ENCODE data around the gene MPRIP.
A peak's percentile ranks its signal among the peaks of the same experiment; 100 is the strongest.

The MPRIP gene

GRCh38 chr17:17061516-17061915, 19.3 kb downstream of the MPRIP start:
- peaks cover 1% of the 10 kb centered on the region for H3K9me3 ChIP-seq (ENCODE audit: insufficient read depth, low read depth, low read length)
- H3K36me3 ChIP-seq (ENCODE audit: control insufficient read depth in 1 of 2, insufficient read depth in 2 of 2, low read length in 2 of 2), result peaks cover 27 to 36% of the 10 kb centered on the region in 2 experiments
- no peak overlapping the region for H2BK120ac ChIP-seq (ENCODE audit: insufficient read depth, low read length, poor library complexity)
- H3K4me3 ChIP-seq (ENCODE audit: low read depth, low read length), result no peak overlapping the region
- no peak overlapping the region for H2AFZ ChIP-seq (ENCODE audit: insufficient read depth, low read length, poor library complexity)
- no peak overlapping the region for H3K23ac ChIP-seq (ENCODE audit: low read length)
- no peaks in the 10 kb centered on the region for H3K27me3 ChIP-seq (ENCODE audit: insufficient read depth, low read length)
- H3K79me1 ChIP-seq (ENCODE audit: low read length), result no peaks in the 10 kb centered on the region
- WGBS (ENCODE audit: extremely low coverage, insufficient coverage, insufficient read length), result no CpG with 5 or more reads among the region's 3 CpGs
- H3K4ac ChIP-seq (ENCODE audit: low read depth, low read length), result peak overlapping the region; percentile 49
- H3K14ac ChIP-seq (ENCODE audit: low read length), result no peak overlapping the region
- no peak overlapping the region for H4K8ac ChIP-seq (ENCODE audit: low read depth, low read length)
- no peak overlapping the region for H3K27ac ChIP-seq (ENCODE audit: low read depth, low read length)
- no peak for DNase-seq
- H2BK12ac ChIP-seq (ENCODE audit: low read length), result no peak overlapping the region
- H3K18ac ChIP-seq (ENCODE audit: low read length), result no peak overlapping the region
- no peak overlapping the region for H3K4me2 ChIP-seq (ENCODE audit: low read length)
- H3K79me2 ChIP-seq (ENCODE audit: control insufficient read depth, insufficient read depth, low read length, poor library complexity), result peaks cover 3% of the 10 kb centered on the region
- no peak overlapping the region for H4K12ac ChIP-seq (ENCODE audit: low read depth, low read length)
- H4K91ac ChIP-seq (ENCODE audit: low read depth, low read length), result no peak overlapping the region
- H2BK5ac ChIP-seq (ENCODE audit: low read depth, low read length, poor library complexity), result no peak overlapping the region
- H2AK5ac ChIP-seq (ENCODE audit: low read length), result no peak overlapping the region
- H3K9ac ChIP-seq (ENCODE audit: low read length), result no peak overlapping the region
- peaks cover 0 to 2% of the 10 kb centered on the region in 2 experiments for H3K4me1 ChIP-seq (ENCODE audit: control insufficient read depth in 1 of 2, insufficient read depth in 2 of 2, low read length in 2 of 2)

DNA sequence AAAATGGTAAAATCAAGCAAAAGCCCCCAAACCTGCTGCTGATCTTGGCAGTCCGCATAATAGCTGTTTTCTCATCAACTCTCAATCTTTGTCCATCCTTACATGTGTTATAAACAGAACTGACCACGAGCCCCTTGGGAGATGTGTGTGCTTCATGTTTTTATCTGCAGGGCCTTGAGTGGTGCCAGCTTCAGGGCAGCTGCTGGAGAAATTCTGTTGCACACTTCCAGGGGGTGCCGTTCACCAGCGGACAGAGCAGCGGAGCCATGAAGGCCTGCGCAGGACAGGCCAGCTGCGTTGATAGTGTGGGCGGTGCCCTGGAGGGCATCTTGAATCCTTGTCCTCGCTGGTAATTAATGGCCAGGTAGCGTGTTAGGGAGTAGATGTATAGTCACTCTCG, 20.1 kb downstream of the MPRIP start:
- H3K9ac ChIP-seq (ENCODE audit: low read length), result no peak overlapping the region
- no peak overlapping the region for H3K14ac ChIP-seq (ENCODE audit: low read length)
- H3K79me1 ChIP-seq (ENCODE audit: low read length), result no peaks in the 10 kb centered on the region
- peaks cover 22 to 30% of the 10 kb centered on the region in 2 experiments for H3K36me3 ChIP-seq (ENCODE audit: control insufficient read depth in 1 of 2, insufficient read depth in 2 of 2, low read length in 2 of 2)
- WGBS (ENCODE audit: extremely low coverage, insufficient coverage, insufficient read length), result no CpG with 5 or more reads among the region's 11 CpGs
- H4K12ac ChIP-seq (ENCODE audit: low read depth, low read length), result no peak overlapping the region
- no peak overlapping the region for H2AFZ ChIP-seq (ENCODE audit: insufficient read depth, low read length, poor library complexity)
- H3K4ac ChIP-seq (ENCODE audit: low read depth, low read length), result peak overlapping the region; percentile 30
- H3K79me2 ChIP-seq (ENCODE audit: control insufficient read depth, insufficient read depth, low read length, poor library complexity), result peaks cover 3% of the 10 kb centered on the region
- H4K8ac ChIP-seq (ENCODE audit: low read depth, low read length), result no peak overlapping the region
- no peak overlapping the region for H3K18ac ChIP-seq (ENCODE audit: low read length)
- H2BK5ac ChIP-seq (ENCODE audit: low read depth, low read length, poor library complexity), result no peak overlapping the region
- H2BK12ac ChIP-seq (ENCODE audit: low read length), result no peak overlapping the region
- H3K27ac ChIP-seq (ENCODE audit: low read depth, low read length), result no peak overlapping the region
- H3K27me3 ChIP-seq (ENCODE audit: insufficient read depth, low read length), result no peaks in the 10 kb centered on the region
- no peaks in the 10 kb centered on the region for H3K4me1 ChIP-seq (ENCODE audit: control insufficient read depth in 1 of 2, insufficient read depth in 2 of 2, low read length in 2 of 2)
- no peak overlapping the region for H3K4me2 ChIP-seq (ENCODE audit: low read length)
- DNase-seq, result no peak
- H3K23ac ChIP-seq (ENCODE audit: low read length), result no peak overlapping the region
- H2AK5ac ChIP-seq (ENCODE audit: low read length), result no peak overlapping the region
- no peak overlapping the region for H4K91ac ChIP-seq (ENCODE audit: low read depth, low read length)
- no peak overlapping the region for H2BK120ac ChIP-seq (ENCODE audit: insufficient read depth, low read length, poor library complexity)
- no peak overlapping the region for H3K4me3 ChIP-seq (ENCODE audit: low read depth, low read length)
- peaks cover 1% of the 10 kb centered on the region for H3K9me3 ChIP-seq (ENCODE audit: insufficient read depth, low read depth, low read length)

- no peak overlapping the region for H3K9ac ChIP-seq (ENCODE audit: low read length)
- no peak overlapping the region for H2AFZ ChIP-seq (ENCODE audit: insufficient read depth, low read length, poor library complexity)
- no peak overlapping the region for H4K91ac ChIP-seq (ENCODE audit: low read depth, low read length)
- H2AK5ac ChIP-seq (ENCODE audit: low read length), result no peak overlapping the region
- H3K4ac ChIP-seq (ENCODE audit: low read depth, low read length), result no peak overlapping the region
- H2BK5ac ChIP-seq (ENCODE audit: low read depth, low read length, poor library complexity), result no peak overlapping the region
- no peak for DNase-seq
- no peak overlapping the region for H3K4me3 ChIP-seq (ENCODE audit: low read depth, low read length)
- no peaks in the 10 kb centered on the region for H3K4me1 ChIP-seq (ENCODE audit: control insufficient read depth in 1 of 2, insufficient read depth in 2 of 2, low read length in 2 of 2)
- no peak overlapping the region for H3K4me2 ChIP-seq (ENCODE audit: low read length)
- no peak overlapping the region for H3K14ac ChIP-seq (ENCODE audit: low read length)
- H2BK12ac ChIP-seq (ENCODE audit: low read length), result no peak overlapping the region
- no peak overlapping the region for H3K18ac ChIP-seq (ENCODE audit: low read length)
- no peak overlapping the region for H3K27ac ChIP-seq (ENCODE audit: low read depth, low read length)
- WGBS (ENCODE audit: extremely low coverage, insufficient coverage, insufficient read length), result no CpG with 5 or more reads among the region's 7 CpGs
- peaks cover 3% of the 10 kb centered on the region for H3K79me2 ChIP-seq (ENCODE audit: control insufficient read depth, insufficient read depth, low read length, poor library complexity)
- H3K79me1 ChIP-seq (ENCODE audit: low read length), result no peaks in the 10 kb centered on the region
- peaks cover 1% of the 10 kb centered on the region for H3K9me3 ChIP-seq (ENCODE audit: insufficient read depth, low read depth, low read length)
- no peak overlapping the region for H4K8ac ChIP-seq (ENCODE audit: low read depth, low read length)
- peaks cover 19 to 28% of the 10 kb centered on the region in 2 experiments for H3K36me3 ChIP-seq (ENCODE audit: control insufficient read depth in 1 of 2, insufficient read depth in 2 of 2, low read length in 2 of 2)
- no peak overlapping the region for H3K23ac ChIP-seq (ENCODE audit: low read length)
- no peak overlapping the region for H4K12ac ChIP-seq (ENCODE audit: low read depth, low read length)
- H3K27me3 ChIP-seq (ENCODE audit: insufficient read depth, low read length), result no peaks in the 10 kb centered on the region
- no peak overlapping the region for H2BK120ac ChIP-seq (ENCODE audit: insufficient read depth, low read length, poor library complexity)
Measured at GRCh38 chr17:17062866-17063265, 20.6 kb downstream of the MPRIP start.

- no peak overlapping the region for H4K91ac ChIP-seq (ENCODE audit: low read depth, low read length)
- H3K23ac ChIP-seq (ENCODE audit: low read length), result no peak overlapping the region
- H3K27ac ChIP-seq (ENCODE audit: low read depth, low read length), result no peak overlapping the region
- H3K9ac ChIP-seq (ENCODE audit: low read length), result no peak overlapping the region
- H2AK5ac ChIP-seq (ENCODE audit: low read length), result no peak overlapping the region
- H2AFZ ChIP-seq (ENCODE audit: insufficient read depth, low read length, poor library complexity), result no peak overlapping the region
- no peak overlapping the region for H2BK5ac ChIP-seq (ENCODE audit: low read depth, low read length, poor library complexity)
- H3K4me1 ChIP-seq (ENCODE audit: control insufficient read depth in 1 of 2, insufficient read depth in 2 of 2, low read length in 2 of 2), result no peaks in the 10 kb centered on the region
- peaks cover 13 to 22% of the 10 kb centered on the region in 2 experiments for H3K36me3 ChIP-seq (ENCODE audit: control insufficient read depth in 1 of 2, insufficient read depth in 2 of 2, low read length in 2 of 2)
- no peak overlapping the region for H3K18ac ChIP-seq (ENCODE audit: low read length)
- H3K4me3 ChIP-seq (ENCODE audit: low read depth, low read length), result no peak overlapping the region
- no peak overlapping the region for H4K8ac ChIP-seq (ENCODE audit: low read depth, low read length)
- H3K14ac ChIP-seq (ENCODE audit: low read length), result no peak overlapping the region
- WGBS (ENCODE audit: extremely low coverage, insufficient coverage, insufficient read length), result no CpG with 5 or more reads among the region's 12 CpGs
- H3K79me2 ChIP-seq (ENCODE audit: control insufficient read depth, insufficient read depth, low read length, poor library complexity), result peaks cover 1% of the 10 kb centered on the region
- no peaks in the 10 kb centered on the region for H3K79me1 ChIP-seq (ENCODE audit: low read length)
- H3K27me3 ChIP-seq (ENCODE audit: insufficient read depth, low read length), result no peaks in the 10 kb centered on the region
- H3K4ac ChIP-seq (ENCODE audit: low read depth, low read length), result no peak overlapping the region
- H2BK12ac ChIP-seq (ENCODE audit: low read length), result no peak overlapping the region
- no peak for DNase-seq
- no peak overlapping the region for H4K12ac ChIP-seq (ENCODE audit: low read depth, low read length)
- H3K4me2 ChIP-seq (ENCODE audit: low read length), result no peak overlapping the region
- H2BK120ac ChIP-seq (ENCODE audit: insufficient read depth, low read length, poor library complexity), result no peak overlapping the region
- H3K9me3 ChIP-seq (ENCODE audit: insufficient read depth, low read depth, low read length), result no peaks in the 10 kb centered on the region
Measured at GRCh38 chr17:17063546-17064122, 21.4 kb downstream of the MPRIP start.

Measured in trophoblast cell (in vitro differentiated cells and primary cell).